Measurements from ENCODE around the gene MAP7D1. TPM values are rescaled to one million over a fixed set of nuclear protein-coding genes. Genes with fewer than 3 reads are reported as not detected.

The MAP7D1 gene
- total and polyA plus RNA-seq, 2 of the 13 experiments (the other 11 are each of a cell fraction or from before 2014, with no cell fraction given): 5.6 to 7.2 TPM

- TF ChIP-seq ZBTB40 (IDR thresholded peaks at IDR 0.05) (no peak), ZBTB40 (CRISPR knock-in tag; IDR thresholded peaks at IDR 0.05) (no peak), KDM5B (CRISPR knock-in tag; IDR thresholded peaks at IDR 0.05; ENCODE audit: borderline replicate concordance) (no peak), HBP1 (CRISPR knock-in tag; IDR thresholded peaks at IDR 0.05; ENCODE audit: low read depth) (no peak)
- TF ChIP-seq, protein P1, sequence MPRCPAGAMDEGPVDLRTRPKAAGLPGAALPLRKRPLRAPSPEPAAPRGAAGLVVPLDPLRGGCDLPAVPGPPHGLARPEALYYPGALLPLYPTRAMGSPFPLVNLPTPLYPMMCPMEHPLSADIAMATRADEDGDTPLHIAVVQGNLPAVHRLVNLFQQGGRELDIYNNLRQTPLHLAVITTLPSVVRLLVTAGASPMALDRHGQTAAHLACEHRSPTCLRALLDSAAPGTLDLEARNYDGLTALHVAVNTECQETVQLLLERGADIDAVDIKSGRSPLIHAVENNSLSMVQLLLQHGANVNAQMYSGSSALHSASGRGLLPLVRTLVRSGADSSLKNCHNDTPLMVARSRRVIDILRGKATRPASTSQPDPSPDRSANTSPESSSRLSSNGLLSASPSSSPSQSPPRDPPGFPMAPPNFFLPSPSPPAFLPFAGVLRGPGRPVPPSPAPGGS (CRISPR knock-in tag; IDR thresholded peaks at IDR 0.05): no peak
Observed at GRCh38 chr1:36107394-36107793, 48.6 kb upstream of the MAP7D1 start (continued).
